ENCODE data around the gene ZFP1. TPM values are rescaled to one million over a fixed set of nuclear protein-coding genes. Genes with fewer than 3 reads are reported as not detected.
"Not testable (repeated sequence)": the region's sequence is repeated elsewhere in the genome, so short reads cannot be mapped to it uniquely, and the experiment has no call there.

ZFP1 gene
- total and polyA plus RNA-seq, 7 donors = 3.4 to 10.4 (median 6.2) TPM

- DNase-seq (peak in 1 of 2 donors; percentile 7), ATAC-seq (no peak)
- Histone ChIP-seq H3K4me3 (no peak overlapping the region), H3K27ac (no peak overlapping the region), H3K9me3 (no peaks in the 10 kb centered on the region), H3K36me3 (ENCODE audit: insufficient read depth in 1 of 2, low read depth in 1 of 2) (no peaks in the 10 kb centered on the region), H3K27me3 (ENCODE audit: insufficient read depth in 3 of 3, low read length in 2 of 3) (no peaks in the 10 kb centered on the region), H3K4me1 (no peaks in the 10 kb centered on the region)
- 62 to 70% (median 68%) methylated on average over 13 of the region's 13 CpGs for WGBS, 3 donors
- no peak for TF ChIP-seq CTCF (IDR thresholded peaks at IDR 0.05)
- intact Hi-C loops (cut with DNase I) = no loop called here
These were observed 60.0 kb downstream of the ZFP1 start for GRCh38 chr16:75208242-75208825.

DNA sequence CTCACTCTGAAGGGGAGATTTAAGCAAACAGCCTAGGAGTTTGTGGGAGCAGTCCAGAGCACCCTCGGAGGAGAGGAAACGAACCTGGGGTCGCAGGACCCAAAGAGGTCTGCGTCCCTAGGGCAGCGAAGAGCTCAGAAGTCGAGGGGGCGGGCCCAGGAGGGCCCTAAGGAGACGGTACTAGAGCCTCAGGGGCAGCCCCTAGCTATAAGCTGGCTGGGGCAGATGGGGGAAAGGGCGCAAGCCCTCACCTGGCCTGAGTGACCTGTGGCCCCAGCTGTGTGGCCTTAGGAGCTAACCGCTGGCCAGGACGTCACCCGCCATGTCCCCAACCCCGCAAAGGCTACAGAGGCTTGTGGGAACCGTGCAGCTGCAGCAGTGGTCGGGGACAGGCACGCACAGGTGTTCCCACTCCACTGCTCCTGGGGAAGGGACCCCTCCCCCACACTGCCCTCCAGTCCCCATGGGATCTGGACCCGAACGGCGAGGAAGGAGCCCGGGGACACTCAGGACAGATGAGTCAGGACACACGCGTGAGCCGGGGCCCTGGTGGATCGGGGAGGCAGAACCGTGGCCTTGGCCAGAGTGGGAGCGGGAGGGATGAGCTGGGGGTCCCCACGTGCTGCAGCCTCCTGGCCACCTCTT, 60.7 kb downstream of the ZFP1 start:
- H3K36me3 ChIP-seq (ENCODE audit: insufficient read depth in 1 of 2, low read depth in 1 of 2) = no peaks in the 10 kb centered on the region
- H3K27ac ChIP-seq = no peak overlapping the region
- intact Hi-C loops (cut with DNase I) = no loop called here
- 79 to 81% (median 79%) methylated on average over 23 to 27 of the region's 27 CpGs for WGBS, 3 donors
- no peaks in the 10 kb centered on the region for H3K27me3 ChIP-seq (ENCODE audit: insufficient read depth in 3 of 3, low read length in 2 of 3)
- H3K9me3 ChIP-seq = no peaks in the 10 kb centered on the region
- TF ChIP-seq CTCF (IDR thresholded peaks at IDR 0.05) = no peak
- DNase-seq = peak in 1 of 2 donors; percentile 43
- no peaks in the 10 kb centered on the region for H3K4me1 ChIP-seq
- H3K4me3 ChIP-seq = no peak overlapping the region
- no peak for ATAC-seq

DNA sequence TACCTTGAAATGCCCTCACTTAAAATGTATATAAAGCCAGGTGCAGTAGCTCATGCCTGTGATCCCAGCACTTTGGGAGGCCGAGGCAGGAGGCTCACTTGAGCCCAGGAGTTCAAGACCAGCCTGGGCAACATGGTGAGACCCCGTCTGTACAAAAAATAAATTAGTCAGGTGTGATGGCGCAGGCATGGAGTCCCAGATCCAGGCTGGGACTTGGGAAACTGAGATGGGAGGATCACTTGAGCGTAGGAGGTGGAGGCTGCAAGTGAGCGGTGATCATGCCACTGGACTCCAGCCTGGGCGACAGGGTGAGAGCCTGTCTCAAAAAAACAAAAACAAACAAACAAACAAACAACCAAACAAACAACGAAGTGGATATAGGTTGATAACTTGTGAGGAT, 61.2 kb downstream of the ZFP1 start:
- H3K36me3 ChIP-seq (ENCODE audit: insufficient read depth in 1 of 2, low read depth in 1 of 2); ATAC-seq; H3K9me3 ChIP-seq; H3K4me3 ChIP-seq; H3K27ac ChIP-seq; H3K27me3 ChIP-seq (ENCODE audit: insufficient read depth in 3 of 3, low read length in 2 of 3); intact Hi-C loops (cut with DNase I); H3K4me1 ChIP-seq: not testable (repeated sequence)
- WGBS, 3 donors = 81 to 92% (median 85%) methylated on average over 7 of the region's 7 CpGs
- DNase-seq = peak in 1 of 2 donors; percentile 24

DNA sequence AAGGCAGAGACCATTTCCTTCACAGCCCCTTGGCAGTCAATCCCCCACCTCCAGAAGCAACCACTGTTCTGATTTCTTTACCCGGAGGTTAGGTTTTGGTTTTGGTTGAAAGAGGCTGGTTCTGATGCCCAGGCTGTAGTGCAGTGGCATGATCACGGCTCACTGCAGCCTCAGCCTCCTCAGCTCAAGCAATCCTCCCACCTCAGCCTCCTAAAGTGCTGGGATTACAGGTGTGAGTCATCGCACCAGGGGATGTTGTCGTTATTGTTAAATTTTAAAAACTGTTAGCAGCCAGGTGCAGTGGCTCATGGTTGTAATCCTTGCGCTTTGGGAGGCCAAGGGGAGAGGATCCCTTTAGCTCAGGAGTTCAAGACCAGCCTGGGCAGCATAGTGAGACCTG, 61.6 kb downstream of the ZFP1 start:
- DNase-seq (no peak), ATAC-seq (no peak)
- Histone ChIP-seq H3K4me3 (no peak overlapping the region), H3K9me3 (no peaks in the 10 kb centered on the region), H3K4me1 (no peaks in the 10 kb centered on the region), H3K36me3 (ENCODE audit: insufficient read depth in 1 of 2, low read depth in 1 of 2) (no peaks in the 10 kb centered on the region), H3K27me3 (ENCODE audit: insufficient read depth in 3 of 3, low read length in 2 of 3) (no peaks in the 10 kb centered on the region), H3K27ac (no peak overlapping the region)
- 81 to 96% (median 87%) methylated on average over 5 of the region's 5 CpGs for WGBS, 3 donors
- intact Hi-C loops (cut with DNase I) = no loop called here
- no peak for TF ChIP-seq CTCF (IDR thresholded peaks at IDR 0.05)

DNA sequence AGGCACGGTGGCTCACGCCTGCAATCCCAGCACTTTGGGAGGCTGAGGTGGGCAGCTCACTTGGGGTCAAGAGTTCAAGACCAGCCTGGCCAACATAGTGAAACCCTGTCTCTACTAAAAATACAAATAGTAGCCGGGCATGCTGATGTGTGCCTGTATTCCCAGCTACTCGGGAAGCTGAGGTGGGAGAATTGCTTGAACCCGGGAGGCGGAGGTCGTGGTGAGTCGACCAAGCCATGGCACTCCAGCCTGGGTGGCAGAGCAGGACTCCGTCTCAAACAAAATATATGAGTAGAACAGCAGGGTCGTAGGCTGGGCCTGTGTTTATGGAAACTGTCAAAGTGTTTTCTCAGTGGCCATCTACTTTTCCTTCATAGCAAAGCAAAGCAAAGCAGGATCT, 63.0 kb downstream of the ZFP1 start:
- H3K27me3 ChIP-seq (ENCODE audit: insufficient read depth in 3 of 3, low read length in 2 of 3); ATAC-seq; intact Hi-C loops (cut with DNase I); H3K27ac ChIP-seq; H3K36me3 ChIP-seq (ENCODE audit: insufficient read depth in 1 of 2, low read depth in 1 of 2); H3K9me3 ChIP-seq; H3K4me1 ChIP-seq; DNase-seq; H3K4me3 ChIP-seq: not testable (repeated sequence)
- 83 to 89% (median 83%) methylated on average over 10 of the region's 10 CpGs for WGBS, 3 donors

Measured in psoas muscle (tissue), 8 donors.